ENCODE measurements around the gene IPPK.
A peak's percentile ranks its signal among the peaks of the same experiment; 100 is the strongest.

The IPPK gene

DNA sequence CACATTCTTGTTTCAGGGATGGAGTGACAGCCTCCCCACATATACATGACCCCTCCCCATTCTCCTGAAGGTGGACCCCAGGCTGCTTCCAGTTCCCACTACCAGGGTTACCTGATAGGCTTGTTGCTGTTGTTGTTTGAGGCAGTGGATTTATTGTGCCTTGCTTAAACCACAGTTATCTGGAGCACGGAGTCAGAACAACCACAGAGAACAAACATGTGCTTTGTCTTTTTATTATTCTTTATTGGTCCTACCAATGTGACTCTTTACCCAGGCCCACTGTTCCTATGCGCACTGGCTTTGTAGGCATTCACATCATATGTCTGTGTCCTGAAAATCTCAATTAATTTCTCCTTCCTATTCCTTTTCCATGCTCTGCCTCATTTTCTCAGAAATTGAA, 41.2 kb upstream of the IPPK start:
- no peak overlapping the region for H3K4me3 ChIP-seq (ENCODE audit: low read depth, low read length)
- DNase-seq (ENCODE audit: low read depth), result no peak
- TF ChIP-seq, protein P1, sequence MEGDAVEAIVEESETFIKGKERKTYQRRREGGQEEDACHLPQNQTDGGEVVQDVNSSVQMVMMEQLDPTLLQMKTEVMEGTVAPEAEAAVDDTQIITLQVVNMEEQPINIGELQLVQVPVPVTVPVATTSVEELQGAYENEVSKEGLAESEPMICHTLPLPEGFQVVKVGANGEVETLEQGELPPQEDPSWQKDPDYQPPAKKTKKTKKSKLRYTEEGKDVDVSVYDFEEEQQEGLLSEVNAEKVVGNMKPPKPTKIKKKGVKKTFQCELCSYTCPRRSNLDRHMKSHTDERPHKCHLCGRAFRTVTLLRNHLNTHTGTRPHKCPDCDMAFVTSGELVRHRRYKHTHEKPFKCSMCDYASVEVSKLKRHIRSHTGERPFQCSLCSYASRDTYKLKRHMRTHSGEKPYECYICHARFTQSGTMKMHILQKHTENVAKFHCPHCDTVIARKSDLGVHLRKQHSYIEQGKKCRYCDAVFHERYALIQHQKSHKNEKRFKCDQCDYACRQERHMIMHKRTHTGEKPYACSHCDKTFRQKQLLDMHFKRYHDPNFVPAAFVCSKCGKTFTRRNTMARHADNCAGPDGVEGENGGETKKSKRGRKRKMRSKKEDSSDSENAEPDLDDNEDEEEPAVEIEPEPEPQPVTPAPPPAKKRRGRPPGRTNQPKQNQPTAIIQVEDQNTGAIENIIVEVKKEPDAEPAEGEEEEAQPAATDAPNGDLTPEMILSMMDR (IDR thresholded peaks at IDR 0.05; ENCODE audit: low read depth, low read length, missing control alignments), result no peak

GRCh38 chr9:92710368-92710767, 40.4 kb upstream of the IPPK start:
- no peak for DNase-seq (ENCODE audit: low read depth)
- TF ChIP-seq, protein P1 (IDR thresholded peaks at IDR 0.05; ENCODE audit: low read depth, low read length, missing control alignments), result no peak

DNA sequence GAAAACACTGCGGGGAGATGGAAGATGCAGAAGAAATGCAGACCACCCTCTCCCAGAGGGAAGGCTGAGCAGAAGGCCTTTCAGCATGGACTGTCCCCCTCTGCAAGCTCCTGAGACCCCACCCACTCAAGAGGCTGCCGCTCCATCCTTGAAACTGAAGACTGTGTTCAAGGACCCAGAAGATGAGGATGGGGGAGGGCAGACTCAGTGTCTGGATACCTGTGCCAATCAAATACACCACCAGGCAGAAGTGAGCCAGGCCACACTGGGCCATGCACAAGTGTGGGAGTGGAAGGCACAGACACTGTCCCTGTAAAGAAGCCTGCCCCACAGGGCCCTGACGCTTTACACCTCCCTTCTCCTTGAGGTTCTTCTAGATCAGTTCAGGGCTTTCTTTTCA, 40.0 kb upstream of the IPPK start:
- TF ChIP-seq, protein P1 (IDR thresholded peaks at IDR 0.05; ENCODE audit: low read depth, low read length, missing control alignments), result no peak
- no peak overlapping the region for H3K4me3 ChIP-seq (ENCODE audit: low read depth, low read length)
- DNase-seq (ENCODE audit: low read depth), result no peak

More at GRCh38 chr9:92710368-92710767, 40.4 kb upstream of the IPPK start:
- no peak overlapping the region for H3K4me3 ChIP-seq (ENCODE audit: low read depth, low read length)

GRCh38 chr9:92709240-92709639, 39.3 kb upstream of the IPPK start:
- H3K4me3 ChIP-seq (ENCODE audit: low read depth, low read length), result no peak overlapping the region
- TF ChIP-seq, protein P1 (IDR thresholded peaks at IDR 0.05; ENCODE audit: low read depth, low read length, missing control alignments), result no peak
- no peak for DNase-seq (ENCODE audit: low read depth)

DNA sequence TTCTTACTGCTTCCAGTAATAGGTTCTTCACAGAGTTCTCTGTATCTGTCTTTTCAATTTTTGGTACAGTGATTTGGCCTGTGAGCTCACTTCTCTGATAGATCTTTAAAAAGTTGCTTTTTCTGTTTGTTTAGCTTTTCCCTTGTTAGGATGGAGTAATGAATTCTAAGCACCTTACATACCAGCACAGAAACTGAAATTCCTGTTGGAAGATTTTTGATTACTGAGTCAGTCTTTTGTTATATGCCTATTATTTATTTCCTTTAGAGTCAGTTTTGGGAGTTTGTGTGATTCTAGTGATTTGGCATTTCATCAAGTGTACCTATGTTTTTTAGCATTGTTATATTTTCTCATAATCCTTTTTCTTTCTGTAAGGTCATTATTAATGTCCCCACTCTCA, 37.6 kb upstream of the IPPK start:
- TF ChIP-seq, protein P1 (IDR thresholded peaks at IDR 0.05; ENCODE audit: low read depth, low read length, missing control alignments), result no peak
- DNase-seq (ENCODE audit: low read depth), result no peak
- no peak overlapping the region for H3K4me3 ChIP-seq (ENCODE audit: low read depth, low read length)

- DNase-seq (ENCODE audit: low read depth), result no peak
Observed at GRCh38 chr9:92706218-92706940, 36.4 kb upstream of the IPPK start.

More at GRCh38 chr9:92706218-92706940, 36.4 kb upstream of the IPPK start:
- TF ChIP-seq, protein P1 (IDR thresholded peaks at IDR 0.05; ENCODE audit: low read depth, low read length, missing control alignments), result peak; percentile 86
- H3K4me3 ChIP-seq (ENCODE audit: low read depth, low read length), result no peak overlapping the region
